ENCODE data around the gene COL1A1.

COL1A1 gene

GRCh38 chr17:50151937-50152547, 49.4 kb downstream of the COL1A1 start:
- no peak for FAIRE-seq

GRCh38 chr17:50151041-50151936, 50.1 kb downstream of the COL1A1 start:
- no peak for FAIRE-seq

- no peak for FAIRE-seq
Measured at GRCh38 chr17:50150354-50151040, 50.9 kb downstream of the COL1A1 start, which contains the start of gene PPP1R9B. TSS of gene PPP1R9B (minus strand) at chr17:50150677. CDS start at chr17:50150513, 164 bp downstream.

- no peak for FAIRE-seq
Measured at GRCh38 chr17:50149417-50150353, 51.7 kb downstream of the COL1A1 start.

- no peak for FAIRE-seq
Measured at GRCh38 chr17:50149091-50149416, 52.4 kb downstream of the COL1A1 start.

- FAIRE-seq = no peak
Measured at GRCh38 chr17:50148226-50149090, 53.0 kb downstream of the COL1A1 start.

- FAIRE-seq = no peak
Measured at GRCh38 chr17:50147841-50148225, 53.6 kb downstream of the COL1A1 start.

- no peak for FAIRE-seq
Measured at GRCh38 chr17:50146927-50147665, 54.3 kb downstream of the COL1A1 start.

- FAIRE-seq = no peak
Measured at GRCh38 chr17:50146230-50146926, 55.1 kb downstream of the COL1A1 start.

GRCh38 chr17:50145532-50146229, 55.8 kb downstream of the COL1A1 start:
- no peak for FAIRE-seq

GRCh38 chr17:50144845-50145531, 56.4 kb downstream of the COL1A1 start:
- no peak for FAIRE-seq

GRCh38 chr17:50144355-50144754, 57.1 kb downstream of the COL1A1 start:
- no peak for FAIRE-seq

GRCh38 chr17:50143461-50144176, 57.8 kb downstream of the COL1A1 start:
- FAIRE-seq = no peak

GRCh38 chr17:50141745-50142110, 59.7 kb downstream of the COL1A1 start:
- FAIRE-seq = no peak

GRCh38 chr17:50141026-50141744, 60.2 kb downstream of the COL1A1 start:
- FAIRE-seq = no peak

GRCh38 chr17:50139950-50140885, 61.2 kb downstream of the COL1A1 start:
- FAIRE-seq = no peak

All from A204.1 (cell line).